ENCODE measurements around the gene MCM10. TPM values are rescaled to one million over a fixed set of nuclear protein-coding genes. Genes with fewer than 3 reads are reported as not detected.

The MCM10 gene
- total and polyA plus RNA-seq, 7 donors, result 0.07 to 0.83 (median 0.17) TPM; not detected in 1

DNA sequence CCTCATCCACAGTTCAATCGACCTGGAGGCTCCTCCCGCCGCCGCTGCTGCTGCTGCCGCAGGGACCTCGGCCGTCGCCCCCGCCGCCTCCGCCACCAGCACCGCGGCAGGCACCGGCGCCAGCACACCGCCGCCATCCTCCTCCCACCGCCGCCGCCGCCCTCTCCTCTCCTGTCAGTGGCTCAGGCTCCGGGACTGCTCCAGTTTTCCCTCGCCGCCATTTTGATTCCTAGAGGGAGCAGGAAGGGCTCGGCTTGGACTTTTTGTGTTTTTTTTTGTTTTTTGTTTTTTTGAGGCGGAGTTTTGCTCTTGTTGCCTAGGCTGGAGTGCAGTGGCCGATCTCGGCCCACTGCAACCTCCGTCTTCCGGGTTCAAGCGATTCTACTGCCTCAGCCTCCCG lies 3.0 kb upstream of the MCM10 start:
- Histone ChIP-seq H3K9me3 (no peaks in the 10 kb centered on the region), H3K4me3 (peak overlapping the region; percentile 18), H3K27ac (no peak overlapping the region), H3K27me3 (ENCODE audit: insufficient read depth in 3 of 3, low read length in 2 of 3) (no peaks in the 10 kb centered on the region), H3K4me1 (peaks cover 7% of the 10 kb centered on the region), H3K36me3 (ENCODE audit: insufficient read depth in 1 of 2, low read depth in 1 of 2) (no peaks in the 10 kb centered on the region)
- DNase-seq, result peak in 1 of 2 donors; percentile 18
- 40 to 64% (median 61%) methylated on average over 24 to 32 of the region's 32 CpGs for WGBS, 3 donors
- intact Hi-C loops (cut with DNase I), result no loop called here
- TF ChIP-seq CTCF (IDR thresholded peaks at IDR 0.05), result no peak
- ATAC-seq, result no peak

GRCh38 chr10:13161857-13162271 lies 506 bp downstream of the MCM10 start:
- DNase-seq (no peak), ATAC-seq (no peak)
- Histone ChIP-seq H3K9me3 (no peaks in the 10 kb centered on the region), H3K27me3 (ENCODE audit: insufficient read depth in 3 of 3, low read length in 2 of 3) (no peaks in the 10 kb centered on the region), H3K4me1 (peaks cover 7% of the 10 kb centered on the region), H3K36me3 (ENCODE audit: insufficient read depth in 1 of 2, low read depth in 1 of 2) (no peaks in the 10 kb centered on the region), H3K4me3 (peak overlapping the region; percentile 64), H3K27ac (no peak overlapping the region)
- no peak for TF ChIP-seq CTCF (IDR thresholded peaks at IDR 0.05)
- intact Hi-C loops (cut with DNase I), result loop anchor here (2.0 to 5.0 kb wide), 2 partner anchors 141 to 280 kb away; no protein-coding TSS in a partner anchor
- 1 to 2% (median 2%) methylated on average over 18 of the region's 18 CpGs for WGBS, 3 donors

DNA sequence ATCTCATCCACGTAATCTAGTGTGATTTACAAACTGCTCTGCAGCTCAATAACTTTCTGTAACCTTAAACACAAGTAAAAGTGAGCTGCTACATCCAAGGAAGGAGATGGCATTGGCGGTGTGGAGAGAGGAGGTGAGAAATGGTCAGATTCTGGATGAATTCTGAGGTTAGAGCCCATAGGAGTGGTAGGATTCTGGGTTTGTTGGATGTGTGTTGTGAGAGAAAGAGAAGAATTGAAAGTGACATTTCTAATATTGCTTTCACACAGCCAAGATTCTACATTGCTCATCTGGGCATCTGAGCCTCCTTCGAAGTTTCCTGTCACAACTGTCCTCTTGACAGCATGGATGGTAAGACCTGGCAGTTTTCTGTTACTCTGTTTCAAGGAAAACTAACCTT lies 2.5 kb downstream of the MCM10 start:
- Histone ChIP-seq H3K9me3 (no peaks in the 10 kb centered on the region), H3K27me3 (ENCODE audit: insufficient read depth in 3 of 3, low read length in 2 of 3) (no peaks in the 10 kb centered on the region), H3K4me3 (no peak overlapping the region), H3K36me3 (ENCODE audit: insufficient read depth in 1 of 2, low read depth in 1 of 2) (no peaks in the 10 kb centered on the region), H3K4me1 (peaks cover 7% of the 10 kb centered on the region), H3K27ac (no peak overlapping the region)
- 88 to 92% (median 88%) methylated on average over 3 of the region's 3 CpGs for WGBS, 3 donors
- no peak for DNase-seq
- intact Hi-C loops (cut with DNase I), result loop anchor here in 1 of 2 donors (5.0 kb wide), 1 partner anchor 278 kb away; no protein-coding TSS in a partner anchor
- ATAC-seq, result no peak
- no peak for TF ChIP-seq CTCF (IDR thresholded peaks at IDR 0.05)

DNA sequence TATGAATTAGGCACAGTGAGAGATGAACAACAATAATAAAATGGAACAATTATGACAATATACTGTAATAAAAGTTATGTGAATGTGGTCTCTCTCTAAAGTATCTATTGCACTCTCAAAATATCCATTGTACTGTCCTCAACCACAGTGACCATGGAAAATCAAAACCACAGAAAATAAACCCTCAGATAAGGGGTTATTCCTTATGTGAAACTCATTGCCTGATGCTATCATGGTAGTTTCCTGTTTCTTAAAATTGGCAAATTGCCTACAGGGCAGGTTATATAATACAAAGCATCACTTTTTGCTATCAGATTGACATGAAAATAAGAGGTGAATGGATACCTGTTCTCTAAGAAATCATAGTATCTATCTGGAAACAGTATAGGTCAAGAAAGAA lies 3.8 kb downstream of the MCM10 start:
- ATAC-seq (no peak), DNase-seq (no peak)
- H3K27ac ChIP-seq, result no peak overlapping the region
- no peaks in the 10 kb centered on the region for H3K27me3 ChIP-seq (ENCODE audit: insufficient read depth in 3 of 3, low read length in 2 of 3)
- H3K9me3 ChIP-seq, result no peaks in the 10 kb centered on the region
- H3K4me3 ChIP-seq, result no peak overlapping the region
- TF ChIP-seq CTCF (IDR thresholded peaks at IDR 0.05), result no peak
- intact Hi-C loops (cut with DNase I), result no loop called here
- H3K36me3 ChIP-seq (ENCODE audit: insufficient read depth in 1 of 2, low read depth in 1 of 2), result no peaks in the 10 kb centered on the region
- H3K4me1 ChIP-seq, result peaks cover 7% of the 10 kb centered on the region

- no peaks in the 10 kb centered on the region for H3K27me3 ChIP-seq (ENCODE audit: insufficient read depth in 3 of 3, low read length in 2 of 3)
- H3K27ac ChIP-seq, result no peak overlapping the region
- 81 to 98% (median 87%) methylated on average over 7 of the region's 7 CpGs for WGBS, 3 donors
- no peak for DNase-seq
- no peak overlapping the region for H3K4me3 ChIP-seq
- intact Hi-C loops (cut with DNase I), result no loop called here
- H3K4me1 ChIP-seq, result no peaks in the 10 kb centered on the region
- no peaks in the 10 kb centered on the region for H3K9me3 ChIP-seq
- TF ChIP-seq CTCF (IDR thresholded peaks at IDR 0.05), result no peak
- ATAC-seq, result no peak
- H3K36me3 ChIP-seq (ENCODE audit: insufficient read depth in 1 of 2, low read depth in 1 of 2), result no peaks in the 10 kb centered on the region
Observed at GRCh38 chr10:13167568-13167967, 6.2 kb downstream of the MCM10 start.
